ENCODE measurements around the gene BIN1. TPM values are rescaled to one million over a fixed set of nuclear protein-coding genes. Genes with fewer than 3 reads are reported as not detected.

The BIN1 gene
- total and polyA plus RNA-seq, 2 of the 4 experiments (the other 2 are of a cell fraction) = 18.1 to 25.7 TPM

DNA sequence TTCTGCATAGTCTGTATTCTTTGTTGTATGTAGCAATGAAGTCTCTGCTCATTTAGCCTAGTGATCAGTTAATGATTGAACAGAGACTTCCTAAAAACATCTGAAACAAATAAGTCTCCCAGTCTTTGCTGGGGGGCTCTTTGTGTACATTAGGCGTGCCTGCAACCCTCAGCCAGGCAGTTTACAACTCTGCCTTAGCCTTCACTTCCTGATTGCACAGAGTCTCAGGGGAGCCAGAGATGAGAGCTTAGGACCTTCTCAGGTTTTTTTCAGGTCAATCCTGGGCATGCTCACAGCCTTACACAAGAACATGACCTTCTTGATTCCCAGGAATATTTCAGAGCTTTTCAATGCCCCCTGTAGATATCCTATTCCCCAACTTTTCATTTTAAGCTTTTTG lies 44.0 kb upstream of the BIN1 start:
- Histone ChIP-seq H2BK5ac (ENCODE audit: low read depth, low read length, poor library complexity, severe bottlenecking) (no peak overlapping the region), H3K36me3 (ENCODE audit: control insufficient read depth, insufficient read depth, low read length) (no peaks in the 10 kb centered on the region), H4K5ac (ENCODE audit: low read depth, low read length) (no peak overlapping the region), H2BK120ac (ENCODE audit: low read depth, low read length) (no peak overlapping the region), H2AK5ac (ENCODE audit: low read depth, low read length) (0 out of 2 replicates have a peak overlapping the region, but pooled peaks have one; percentile 48), H3K27ac (ENCODE audit: insufficient read depth, low read length) (no peak overlapping the region), H4K91ac (ENCODE audit: insufficient read depth, low read depth, low read length) (no peak overlapping the region), H3K9ac (ENCODE audit: low read depth, low read length) (no peak overlapping the region), H3K4me3 (ENCODE audit: insufficient read depth, low read depth, low read length) (no peak overlapping the region), H3K4me1 (ENCODE audit: control insufficient read depth, insufficient read depth, low read length) (peaks cover 21% of the 10 kb centered on the region), H4K8ac (ENCODE audit: low read depth in 2 of 2, low read length in 2 of 2) (no peak overlapping the region), H3K79me1 (ENCODE audit: low read depth in 1 of 2, low read length in 2 of 2) (0 out of 4 replicates have a peak, but pooled peaks cover 0 to 3% of the 10 kb centered on the region in 2 experiments), H3K14ac (replicated peaks; ENCODE audit: low read depth, low read length) (no peak overlapping the region), H4K20me1 (ENCODE audit: insufficient read depth, low read length) (no peaks in the 10 kb centered on the region), H3K56ac (ENCODE audit: extremely low read depth, insufficient read depth, low read length) (no peak overlapping the region), H3K4ac (ENCODE audit: low read depth, low read length) (no peak overlapping the region), H2BK20ac (ENCODE audit: low read depth, low read length) (no peak overlapping the region), H3K23ac (ENCODE audit: low read depth, low read length) (no peak overlapping the region), H2AK9ac (replicated peaks; ENCODE audit: low read depth, low read length, poor library complexity) (no peak overlapping the region), H3K18ac (ENCODE audit: low read depth, low read length) (no peak overlapping the region), H3K27me3 (ENCODE audit: control insufficient read depth, insufficient read depth, low read length) (no peaks in the 10 kb centered on the region), H2BK15ac (ENCODE audit: low read depth, low read length) (no peak overlapping the region), H3K4me2 (ENCODE audit: low read depth, low read length) (no peak overlapping the region), H3K9me1 (ENCODE audit: insufficient read depth, low read length) (peaks cover 9% of the 10 kb centered on the region; the same call in 1 of the 2 replicates), H2AFZ (replicated peaks; ENCODE audit: low read length, poor library complexity) (no peak overlapping the region), H3K9me3 (ENCODE audit: control insufficient read depth, insufficient read depth, low read length) (peaks cover 7% of the 10 kb centered on the region)
- intact Hi-C loops (cut with micrococcal nuclease) = no loop called here
- no peak for DNase-seq
- ChIA-PET CTCF (interaction anchor here (1.1 kb wide), 1 partner anchor 22 kb away, joined by 4 read pairs; no protein-coding TSS in a partner anchor), POLR2A (ENCODE audit: unreplicated experiment) (no interaction called here)
- BruUV-seq (replicated peaks) = no TSS peak
- WGBS, 2 experiments (ENCODE audit: extremely low coverage in 2 of 2, insufficient read length in 1 of 2) = no CpG with 5 or more reads among the region's 1 CpG
- in situ Hi-C loops (cut with MboI; ENCODE audit: low sequenced_read_pairs) = loop anchor here (5.0 kb wide), 1 partner anchor 79 kb away; no protein-coding TSS in a partner anchor
- ATAC-seq (ENCODE audit: low read depth) = no peak
- dilution Hi-C loops (cut with HindIII; ENCODE audit: low sequenced_read_pairs, unreplicated experiment) = no loop called here
- TF ChIP-seq ELK1 (IDR thresholded peaks at IDR 0.05; ENCODE audit: borderline replicate concordance, low read depth, low read length) (no peak), MXI1 (IDR thresholded peaks at IDR 0.05; ENCODE audit: borderline replicate concordance, low read depth, low read length) (no peak), CEBPB (IDR thresholded peaks at IDR 0.05; ENCODE audit: low read depth, low read length) (no peak), RAD21 (IDR thresholded peaks at IDR 0.05; ENCODE audit: low read length) (no peak), POLR2A (IDR thresholded peaks at IDR 0.05; ENCODE audit: low read depth, low read length) (no peak), SMC3 (IDR thresholded peaks at IDR 0.05; ENCODE audit: low read depth, low read length) (no peak), NFE2L2 (IDR thresholded peaks at IDR 0.05; ENCODE audit: low read depth, low read length) (no peak), RCOR1 (IDR thresholded peaks at IDR 0.05; ENCODE audit: insufficient replicate concordance, low read length) (no peak)

All from IMR-90 (cell line).